IMR-90 (cell line): Measurements from ENCODE around the gene HAGHL. TPM values are rescaled to one million over a fixed set of nuclear protein-coding genes. Genes with fewer than 3 reads are reported as not detected.

ENCODE experiments used
- ATAC-seq: fragments of 200-7000 bp; cut with Tn5 transposase; 2 replicates; pipeline ENCODE4 v1.9.1; 2020; ENCODE audit warnings: low read depth, mild to moderate bottlenecking, moderate library complexity
- BruUV-seq: library from RNA; stranded (reverse); fragments of 400-500 nt; replicated peaks from 2 replicates; lab custom pipeline; 2021; lab: Mats Ljungman, UMichigan
- CTCF ChIA-PET: fragments of 300-600 bp; formaldehyde crosslinking; extraction: SDS; loops from one replicate; lab custom pipeline; 2021; ENCODE audit warnings: antibody characterized with exemption; lab: Yijun Ruan, JAX
- POLR2A ChIA-PET: fragments of 300-600 bp; sonication (Branson Sonifier 250); formaldehyde crosslinking; loops from one replicate; lab custom pipeline; 2022; ENCODE audit warnings: antibody characterized with exemption; ENCODE audit not compliant: unreplicated experiment; lab: Charles Lee
- DNase-seq: peaks from one replicate; pipeline ENCODE4 v3.0.0; 2013
- H2AFZ ChIP-seq: replicated peaks from 2 replicates; pipeline ENCODE3; 2013; ENCODE audit warnings: low read length, mild to moderate bottlenecking; ENCODE audit not compliant: poor library complexity
- H2AK5ac ChIP-seq: 2 replicates; pipeline ENCODE4 v1.6.1; 2013; ENCODE audit warnings: low read depth, low read length, inconsistent platforms
- H2AK9ac ChIP-seq: replicated peaks from 2 replicates; pipeline ENCODE3; 2013; ENCODE audit warnings: mild to moderate bottlenecking, low read depth, low read length, moderate library complexity; ENCODE audit not compliant: poor library complexity
- H2BK120ac ChIP-seq: 2 replicates; pipeline ENCODE4 v1.6.1; 2013; ENCODE audit warnings: low read depth, low read length, inconsistent platforms
- H2BK15ac ChIP-seq: 3 replicates; pipeline ENCODE4 v1.6.1; 2013; ENCODE audit warnings: low read depth, low read length, inconsistent platforms
- H2BK20ac ChIP-seq: 2 replicates; pipeline ENCODE4 v1.6.1; 2013; ENCODE audit warnings: low read depth, mild to moderate bottlenecking, inconsistent platforms, low read length, moderate library complexity
- H2BK5ac ChIP-seq: 2 replicates; pipeline ENCODE4 v1.6.1; 2013; ENCODE audit warnings: mild to moderate bottlenecking, low read depth, low read length, inconsistent platforms; ENCODE audit not compliant: poor library complexity, severe bottlenecking
- H3K14ac ChIP-seq: replicated peaks from 2 replicates; pipeline ENCODE4 v1.6.1; 2013; ENCODE audit warnings: low read depth, low read length, inconsistent platforms
- H3K18ac ChIP-seq: 2 replicates; pipeline ENCODE4 v1.6.1; 2013; ENCODE audit warnings: low read depth, low read length, control low read depth
- H3K23ac ChIP-seq: 2 replicates; pipeline ENCODE4 v1.6.1; 2013; ENCODE audit warnings: low read depth, low read length, inconsistent platforms
- H3K27ac ChIP-seq: 2 replicates; pipeline ENCODE4 v1.5.1; 2013; ENCODE audit warnings: mild to moderate bottlenecking, control low read depth, low read length; ENCODE audit not compliant: insufficient read depth
- H3K27me3 ChIP-seq: 2 replicates; pipeline ENCODE4 v1.6.1; 2013; ENCODE audit warnings: low read length; ENCODE audit not compliant: control insufficient read depth, insufficient read depth
- H3K36me3 ChIP-seq: 2 replicates; pipeline ENCODE4 v1.6.1; 2013; ENCODE audit warnings: low read length, mixed read lengths; ENCODE audit not compliant: control insufficient read depth, insufficient read depth
- H3K4ac ChIP-seq: 2 replicates; pipeline ENCODE4 v1.6.1; 2013; ENCODE audit warnings: low read depth, low read length, inconsistent platforms
- H3K4me1 ChIP-seq: 2 replicates; pipeline ENCODE4 v1.6.1; 2013; ENCODE audit warnings: low read length, mixed read lengths; ENCODE audit not compliant: control insufficient read depth, insufficient read depth
- H3K4me2 ChIP-seq: 2 replicates; pipeline ENCODE4 v1.6.1; 2013; ENCODE audit warnings: low read depth, mild to moderate bottlenecking, control low read depth, low read length, moderate library complexity
- H3K4me3 ChIP-seq: 2 replicates; pipeline ENCODE4 v1.5.1; 2013; ENCODE audit warnings: low read depth, mild to moderate bottlenecking, control low read depth, low read length, moderate library complexity; ENCODE audit not compliant: insufficient read depth
- H3K56ac ChIP-seq: 2 replicates; pipeline ENCODE4 v1.6.1; 2013; ENCODE audit warnings: low read length, inconsistent platforms; ENCODE audit not compliant: insufficient read depth; ENCODE audit errors: extremely low read depth
- H3K79me1 ChIP-seq, 2 experiments: 2 replicates each; pipeline ENCODE4 v1.6.1; 2013; ENCODE audit warnings: low read length in 2 of 2, inconsistent platforms in 1 of 2, low read depth in 1 of 2
- H3K9ac ChIP-seq: 2 replicates; pipeline ENCODE4 v1.6.1; 2013; ENCODE audit warnings: low read depth, low read length, control low read depth
- H3K9me1 ChIP-seq: 2 replicates; pipeline ENCODE4 v1.6.1; 2013; ENCODE audit warnings: low read length, inconsistent platforms; ENCODE audit not compliant: insufficient read depth
- H3K9me3 ChIP-seq: 2 replicates; pipeline ENCODE4 v1.6.1; 2013; ENCODE audit warnings: low read length; ENCODE audit not compliant: control insufficient read depth, insufficient read depth
- H4K20me1 ChIP-seq: 2 replicates; pipeline ENCODE4 v1.6.1; 2013; ENCODE audit warnings: low read length, inconsistent platforms; ENCODE audit not compliant: insufficient read depth
- H4K5ac ChIP-seq: 2 replicates; pipeline ENCODE4 v1.6.1; 2013; ENCODE audit warnings: mild to moderate bottlenecking, low read depth, low read length, control low read depth
- H4K8ac ChIP-seq, 2 experiments: 2 replicates each; pipeline ENCODE4 v1.6.1; 2013; ENCODE audit warnings: low read depth in 2 of 2, low read length in 2 of 2, control low read depth in 1 of 2, inconsistent platforms in 1 of 2
- H4K91ac ChIP-seq: 2 replicates; pipeline ENCODE4 v1.6.1; 2013; ENCODE audit warnings: low read depth, low read length, inconsistent platforms; ENCODE audit not compliant: insufficient read depth
- BHLHE40 ChIP-seq: fragments of 150-350 bp; IDR thresholded peaks from 2 replicates; pipeline ENCODE4 v1.6.1; 2016; ENCODE audit warnings: mild to moderate bottlenecking, low read depth, low read length
- CHD1 ChIP-seq: IDR thresholded peaks from 2 replicates; pipeline ENCODE4 v1.6.1; 2012; ENCODE audit warnings: low read depth, low read length, improper control_type of control experiment
- CTCF ChIP-seq: conservative IDR thresholded peaks from 2 replicates; pipeline ENCODE4 v1.5.1; 2012; ENCODE audit warnings: mild to moderate bottlenecking, low read depth, low read length, improper control_type of control experiment
- FOS ChIP-seq: fragments of 150-350 bp; IDR thresholded peaks from 2 replicates; pipeline ENCODE4 v1.6.1; 2016; ENCODE audit warnings: low read depth, low read length
- MAFK ChIP-seq: IDR thresholded peaks from 2 replicates; pipeline ENCODE4 v1.6.1; 2012; ENCODE audit warnings: low read depth, low read length, improper control_type of control experiment
- MAZ ChIP-seq: IDR thresholded peaks from 2 replicates; pipeline ENCODE4 v1.6.1; 2012; ENCODE audit warnings: low read depth, mild to moderate bottlenecking, low read length, improper control_type of control experiment, moderate library complexity, borderline replicate concordance
- NFE2L2 ChIP-seq: fragments of 150-350 bp; IDR thresholded peaks from 2 replicates; pipeline ENCODE4 v1.6.1; 2016; ENCODE audit warnings: low read depth, mild to moderate bottlenecking, low read length
- POLR2A ChIP-seq: IDR thresholded peaks from 2 replicates; pipeline ENCODE4 v1.6.1; 2012; ENCODE audit warnings: mild to moderate bottlenecking, low read depth, low read length
- RAD21 ChIP-seq: IDR thresholded peaks from 2 replicates; pipeline ENCODE4 v1.6.1; 2012; ENCODE audit warnings: low read length, improper control_type of control experiment
- RCOR1 ChIP-seq: IDR thresholded peaks from 2 replicates; pipeline ENCODE4 v1.6.1; 2012; ENCODE audit warnings: mild to moderate bottlenecking, low read length, improper control_type of control experiment; ENCODE audit not compliant: insufficient replicate concordance
- RFX5 ChIP-seq: IDR thresholded peaks from 2 replicates; pipeline ENCODE4 v1.8.0; 2012; ENCODE audit warnings: low read depth, mild to moderate bottlenecking, low read length, moderate library complexity
- SMC3 ChIP-seq: fragments of 150-350 bp; IDR thresholded peaks from 2 replicates; pipeline ENCODE4 v1.6.1; 2016; ENCODE audit warnings: low read depth, mild to moderate bottlenecking, antibody characterized with exemption, low read length, moderate library complexity
- USF2 ChIP-seq: fragments of 150-350 bp; IDR thresholded peaks from 2 replicates; pipeline ENCODE4 v1.6.1; 2017; ENCODE audit warnings: mild to moderate bottlenecking, antibody characterized with exemption, low read length, low read depth
- WGBS, 2 experiments: methylation state at CpG; one replicate each; pipeline versions ENCODE4 v1.1.5 to v1.1.7; 2013; ENCODE audit warnings: missing lambda C conversion rate in 2 of 2; ENCODE audit not compliant: insufficient read length in 1 of 2; ENCODE audit errors: extremely low coverage in 2 of 2; 5-methylcytosine and 5-hydroxymethylcytosine counted together
- dilution Hi-C: fragments of 300-500 bp; cut with HindIII; formaldehyde crosslinking; loops from one replicate; pipeline ENCODE4 v1.14.3; 2018; ENCODE audit warnings: low sequenced_read_pairs; ENCODE audit not compliant: unreplicated experiment
- in situ Hi-C: fragments of 300-500 bp; cut with MboI; formaldehyde crosslinking; loops from 3 replicates; pipeline ENCODE4 v1.14.3; 2019; ENCODE audit warnings: low sequenced_read_pairs, inconsistent platforms, mixed read lengths
- intact Hi-C: fragments of 100-400 bp; cut with micrococcal nuclease; formaldehyde crosslinking; loops from 2 replicates; pipeline ENCODE4 v1.10.0; 2022
- polyA plus RNA-seq, 3 experiments: library from polyadenylated mRNA; depleted of rRNA; stranded (reverse); fragments of >200 nt; gene quantifications; 2 replicates each; pipeline ENCODE4 v1.2.3, GENCODE V29; 2012; ENCODE audit warnings: low replicate concordance in 1 of 3
- total RNA-seq: library from RNA; depleted of rRNA; stranded (reverse); fragments of >200 nt; gene quantifications from 2 replicates; pipeline ENCODE4 v1.2.3, GENCODE V29; 2012

Gene HAGHL
- total and polyA plus RNA-seq, 2 of the 4 experiments (the other 2 are of a cell fraction): 3.0 to 12.5 TPM

GRCh38 chr16:747978-748746 lies 21.3 kb downstream of the HAGHL start:
- no peak for DNase-seq
- Histone ChIP-seq H3K9me1 (no peaks in the 10 kb centered on the region), H3K36me3 (no peaks in the 10 kb centered on the region), H3K79me1 (no peaks in the 10 kb centered on the region), H3K18ac (no peak overlapping the region), H2BK20ac (no peak overlapping the region), H4K5ac (no peak overlapping the region; the same call in 1 of the 2 replicates), H3K4me2 (no peak overlapping the region), H4K8ac (no peak overlapping the region), H2AK9ac (no peak overlapping the region), H3K14ac (no peak overlapping the region), H3K9me3 (no peaks in the 10 kb centered on the region), H4K91ac (peak overlapping the region; percentile 51; the same call in 1 of the 2 replicates), H3K27me3 (peaks cover 11% of the 10 kb centered on the region), H3K4me1 (no peaks in the 10 kb centered on the region), H2BK15ac (no peak overlapping the region), H3K4me3 (no peak overlapping the region), H2AK5ac (0 out of 2 replicates have a peak overlapping the region, but pooled peaks have one; percentile 24), H3K56ac (no peak overlapping the region), H3K23ac (no peak overlapping the region), H2AFZ (no peak overlapping the region), H2BK5ac (no peak overlapping the region), H3K9ac (no peak overlapping the region), H3K27ac (no peak overlapping the region), H4K20me1 (no peaks in the 10 kb centered on the region), H2BK120ac (no peak overlapping the region), H3K4ac (0 out of 2 replicates have a peak overlapping the region, but pooled peaks have one; percentile 9)
- in situ Hi-C loops: no loop called here
- ATAC-seq: no peak
- TF ChIP-seq BHLHE40 (no peak), USF2 (no peak), RCOR1 (no peak), SMC3 (no peak), RAD21 (no peak), FOS (no peak), CHD1 (no peak), CTCF (no peak), POLR2A (no peak), MAFK (no peak), MAZ (no peak), NFE2L2 (no peak), RFX5 (no peak)
- 88% methylated on average over 12 of the region's 39 CpGs; no CpG with 5 or more reads in 1 of the 2 experiments for WGBS, 2 experiments
- no TSS peak for BruUV-seq
- ChIA-PET POLR2A (no interaction called here), CTCF (interaction anchor here (0.6 kb wide), 1 partner anchor 43 kb away, joined by 3 read pairs; no protein-coding TSS in a partner anchor)
- dilution Hi-C loops: no loop called here
- intact Hi-C loops: no loop called here
